Measurements from ENCODE around the gene ZNF672. TPM values are rescaled to one million over a fixed set of nuclear protein-coding genes. Genes with fewer than 3 reads are reported as not detected.

The ZNF672 gene
- total and polyA plus RNA-seq, 4 donors, result 6.4 to 28.0 (median 20.1) TPM

DNA sequence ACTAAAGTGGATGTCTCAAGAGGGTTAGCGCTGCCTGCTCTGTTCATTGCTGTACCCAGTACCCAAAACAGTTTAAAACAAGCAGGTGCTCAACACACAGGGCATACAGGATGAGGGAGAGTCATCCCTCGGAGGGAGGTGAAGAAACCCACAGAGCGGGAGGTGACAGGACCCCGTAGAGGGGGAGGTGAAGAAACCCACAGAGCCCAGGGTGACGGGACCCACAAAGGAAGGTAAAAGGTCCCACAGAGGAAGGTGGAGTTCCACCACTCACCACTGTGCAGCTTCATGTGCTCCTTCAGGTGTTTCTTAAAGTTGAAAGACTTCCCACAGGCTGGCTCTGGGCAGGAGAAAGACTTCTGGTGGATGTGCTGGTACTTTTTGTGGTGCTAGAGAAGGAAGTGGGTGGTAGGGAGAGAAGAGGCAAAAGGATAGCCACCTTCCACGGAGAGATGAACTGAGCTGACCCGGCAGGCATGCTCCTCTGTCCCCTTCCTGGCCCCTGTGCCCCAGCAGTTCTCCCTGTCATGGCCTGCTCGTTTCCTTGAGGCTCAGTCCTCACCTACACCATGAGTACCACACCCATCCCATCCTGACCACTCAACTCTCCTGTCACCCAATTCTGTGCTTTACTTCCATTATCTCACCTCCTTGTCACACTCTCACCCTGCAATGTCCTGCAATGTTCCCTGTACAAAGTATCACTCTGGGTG is 15.8 kb downstream of the ZNF672 start (continued):
- TF ChIP-seq, protein P1, sequence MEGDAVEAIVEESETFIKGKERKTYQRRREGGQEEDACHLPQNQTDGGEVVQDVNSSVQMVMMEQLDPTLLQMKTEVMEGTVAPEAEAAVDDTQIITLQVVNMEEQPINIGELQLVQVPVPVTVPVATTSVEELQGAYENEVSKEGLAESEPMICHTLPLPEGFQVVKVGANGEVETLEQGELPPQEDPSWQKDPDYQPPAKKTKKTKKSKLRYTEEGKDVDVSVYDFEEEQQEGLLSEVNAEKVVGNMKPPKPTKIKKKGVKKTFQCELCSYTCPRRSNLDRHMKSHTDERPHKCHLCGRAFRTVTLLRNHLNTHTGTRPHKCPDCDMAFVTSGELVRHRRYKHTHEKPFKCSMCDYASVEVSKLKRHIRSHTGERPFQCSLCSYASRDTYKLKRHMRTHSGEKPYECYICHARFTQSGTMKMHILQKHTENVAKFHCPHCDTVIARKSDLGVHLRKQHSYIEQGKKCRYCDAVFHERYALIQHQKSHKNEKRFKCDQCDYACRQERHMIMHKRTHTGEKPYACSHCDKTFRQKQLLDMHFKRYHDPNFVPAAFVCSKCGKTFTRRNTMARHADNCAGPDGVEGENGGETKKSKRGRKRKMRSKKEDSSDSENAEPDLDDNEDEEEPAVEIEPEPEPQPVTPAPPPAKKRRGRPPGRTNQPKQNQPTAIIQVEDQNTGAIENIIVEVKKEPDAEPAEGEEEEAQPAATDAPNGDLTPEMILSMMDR (IDR thresholded peaks at IDR 0.05; ENCODE audit: low read depth, low read length, missing input control), result no peak

DNA sequence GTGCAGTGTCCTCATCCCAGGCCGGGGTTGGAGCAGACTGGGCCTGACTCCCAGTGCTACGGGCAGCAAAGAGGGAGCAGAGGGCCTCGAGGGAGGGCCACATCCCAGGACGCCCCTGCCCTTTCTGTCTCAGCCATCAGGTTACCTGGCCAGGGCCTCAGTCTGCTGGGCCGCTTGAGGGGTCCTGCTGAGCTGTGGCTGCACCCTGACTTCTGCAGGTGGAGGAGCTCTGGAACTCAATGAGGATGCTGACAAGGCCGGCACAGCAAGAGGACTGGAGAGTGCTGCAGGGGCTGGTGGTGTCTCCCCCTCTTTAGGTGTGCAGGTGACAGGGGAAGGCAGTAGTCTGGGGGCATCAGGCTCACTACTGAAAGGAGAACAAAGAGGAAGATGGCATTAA is 17.6 kb downstream of the ZNF672 start:
- DNase-seq (ENCODE audit: low spot score), result no peak
- Histone ChIP-seq H3K27ac (ENCODE audit: low read depth in 1 of 2, low read length in 2 of 2) (no peak overlapping the region), H3K4me1 (ENCODE audit: control insufficient read depth in 4 of 4, insufficient read depth in 4 of 4, low read length in 3 of 4) (peaks cover 4 to 21% (median 10%) of the 10 kb centered on the region in 4 donors), H3K9ac (ENCODE audit: low read depth in 1 of 2, low read length in 2 of 2) (no peak overlapping the region), H3K9me3 (ENCODE audit: control insufficient read depth in 4 of 4, low read length in 3 of 4) (no peaks in the 10 kb centered on the region), H3K27me3 (ENCODE audit: control insufficient read depth in 4 of 4, insufficient read depth in 4 of 4, low read length in 3 of 4) (no peaks in the 10 kb centered on the region), H3K4me3 (ENCODE audit: low read depth in 1 of 3, low read length in 3 of 3) (no peak overlapping the region), H3K36me3 (ENCODE audit: control insufficient read depth in 4 of 4, insufficient read depth in 3 of 4, low read depth in 1 of 4, low read length in 3 of 4) (peaks cover 0 to 4% (median 1%) of the 10 kb centered on the region in 4 donors)
- 97% methylated on average over 6 of the region's 6 CpGs for WGBS
- TF ChIP-seq YY1 (IDR thresholded peaks at IDR 0.05) (no peak), HNF4G (IDR thresholded peaks at IDR 0.05) (no peak), NR2F2 (IDR thresholded peaks at IDR 0.05) (no peak), RXRA (IDR thresholded peaks at IDR 0.05) (no peak), TAF1 (conservative IDR thresholded peaks at IDR 0.05) (no peak), FOXA2 (IDR thresholded peaks at IDR 0.05) (no peak), SP1 (IDR thresholded peaks at IDR 0.05) (no peak), FOXA1 (IDR thresholded peaks at IDR 0.05) (no peak), JUND (IDR thresholded peaks at IDR 0.05) (no peak), EGR1 (IDR thresholded peaks at IDR 0.05; ENCODE audit: low read depth in 2 of 2) (no peak), GABPA (IDR thresholded peaks at IDR 0.05 in 1 of 2, conservative IDR thresholded peaks at IDR 0.05 in 1 of 2) (no peak), RAD21 (IDR thresholded peaks at IDR 0.05) (no peak), HNF4A (conservative IDR thresholded peaks at IDR 0.05) (no peak)
- TF ChIP-seq, protein P2, sequence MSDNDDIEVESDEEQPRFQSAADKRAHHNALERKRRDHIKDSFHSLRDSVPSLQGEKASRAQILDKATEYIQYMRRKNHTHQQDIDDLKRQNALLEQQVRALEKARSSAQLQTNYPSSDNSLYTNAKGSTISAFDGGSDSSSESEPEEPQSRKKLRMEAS (IDR thresholded peaks at IDR 0.05), result no peak
- TF ChIP-seq, protein P3, sequence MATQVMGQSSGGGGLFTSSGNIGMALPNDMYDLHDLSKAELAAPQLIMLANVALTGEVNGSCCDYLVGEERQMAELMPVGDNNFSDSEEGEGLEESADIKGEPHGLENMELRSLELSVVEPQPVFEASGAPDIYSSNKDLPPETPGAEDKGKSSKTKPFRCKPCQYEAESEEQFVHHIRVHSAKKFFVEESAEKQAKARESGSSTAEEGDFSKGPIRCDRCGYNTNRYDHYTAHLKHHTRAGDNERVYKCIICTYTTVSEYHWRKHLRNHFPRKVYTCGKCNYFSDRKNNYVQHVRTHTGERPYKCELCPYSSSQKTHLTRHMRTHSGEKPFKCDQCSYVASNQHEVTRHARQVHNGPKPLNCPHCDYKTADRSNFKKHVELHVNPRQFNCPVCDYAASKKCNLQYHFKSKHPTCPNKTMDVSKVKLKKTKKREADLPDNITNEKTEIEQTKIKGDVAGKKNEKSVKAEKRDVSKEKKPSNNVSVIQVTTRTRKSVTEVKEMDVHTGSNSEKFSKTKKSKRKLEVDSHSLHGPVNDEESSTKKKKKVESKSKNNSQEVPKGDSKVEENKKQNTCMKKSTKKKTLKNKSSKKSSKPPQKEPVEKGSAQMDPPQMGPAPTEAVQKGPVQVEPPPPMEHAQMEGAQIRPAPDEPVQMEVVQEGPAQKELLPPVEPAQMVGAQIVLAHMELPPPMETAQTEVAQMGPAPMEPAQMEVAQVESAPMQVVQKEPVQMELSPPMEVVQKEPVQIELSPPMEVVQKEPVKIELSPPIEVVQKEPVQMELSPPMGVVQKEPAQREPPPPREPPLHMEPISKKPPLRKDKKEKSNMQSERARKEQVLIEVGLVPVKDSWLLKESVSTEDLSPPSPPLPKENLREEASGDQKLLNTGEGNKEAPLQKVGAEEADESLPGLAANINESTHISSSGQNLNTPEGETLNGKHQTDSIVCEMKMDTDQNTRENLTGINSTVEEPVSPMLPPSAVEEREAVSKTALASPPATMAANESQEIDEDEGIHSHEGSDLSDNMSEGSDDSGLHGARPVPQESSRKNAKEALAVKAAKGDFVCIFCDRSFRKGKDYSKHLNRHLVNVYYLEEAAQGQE (IDR thresholded peaks at IDR 0.05), result no peak
- TF ChIP-seq, protein P1 (IDR thresholded peaks at IDR 0.05; ENCODE audit: low read depth, low read length, missing input control), result no peak
- TF ChIP-seq, protein P4, sequence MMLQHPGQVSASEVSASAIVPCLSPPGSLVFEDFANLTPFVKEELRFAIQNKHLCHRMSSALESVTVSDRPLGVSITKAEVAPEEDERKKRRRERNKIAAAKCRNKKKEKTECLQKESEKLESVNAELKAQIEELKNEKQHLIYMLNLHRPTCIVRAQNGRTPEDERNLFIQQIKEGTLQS (IDR thresholded peaks at IDR 0.05), result no peak
- TF ChIP-seq, protein P5, sequence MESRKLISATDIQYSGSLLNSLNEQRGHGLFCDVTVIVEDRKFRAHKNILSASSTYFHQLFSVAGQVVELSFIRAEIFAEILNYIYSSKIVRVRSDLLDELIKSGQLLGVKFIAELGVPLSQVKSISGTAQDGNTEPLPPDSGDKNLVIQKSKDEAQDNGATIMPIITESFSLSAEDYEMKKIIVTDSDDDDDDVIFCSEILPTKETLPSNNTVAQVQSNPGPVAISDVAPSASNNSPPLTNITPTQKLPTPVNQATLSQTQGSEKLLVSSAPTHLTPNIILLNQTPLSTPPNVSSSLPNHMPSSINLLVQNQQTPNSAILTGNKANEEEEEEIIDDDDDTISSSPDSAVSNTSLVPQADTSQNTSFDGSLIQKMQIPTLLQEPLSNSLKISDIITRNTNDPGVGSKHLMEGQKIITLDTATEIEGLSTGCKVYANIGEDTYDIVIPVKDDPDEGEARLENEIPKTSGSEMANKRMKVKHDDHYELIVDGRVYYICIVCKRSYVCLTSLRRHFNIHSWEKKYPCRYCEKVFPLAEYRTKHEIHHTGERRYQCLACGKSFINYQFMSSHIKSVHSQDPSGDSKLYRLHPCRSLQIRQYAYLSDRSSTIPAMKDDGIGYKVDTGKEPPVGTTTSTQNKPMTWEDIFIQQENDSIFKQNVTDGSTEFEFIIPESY (IDR thresholded peaks at IDR 0.05), result no peak

Data from liver (tissue), 9 donors.